ENCODE measurements around the gene TNFRSF1A.

TNFRSF1A gene

DNA sequence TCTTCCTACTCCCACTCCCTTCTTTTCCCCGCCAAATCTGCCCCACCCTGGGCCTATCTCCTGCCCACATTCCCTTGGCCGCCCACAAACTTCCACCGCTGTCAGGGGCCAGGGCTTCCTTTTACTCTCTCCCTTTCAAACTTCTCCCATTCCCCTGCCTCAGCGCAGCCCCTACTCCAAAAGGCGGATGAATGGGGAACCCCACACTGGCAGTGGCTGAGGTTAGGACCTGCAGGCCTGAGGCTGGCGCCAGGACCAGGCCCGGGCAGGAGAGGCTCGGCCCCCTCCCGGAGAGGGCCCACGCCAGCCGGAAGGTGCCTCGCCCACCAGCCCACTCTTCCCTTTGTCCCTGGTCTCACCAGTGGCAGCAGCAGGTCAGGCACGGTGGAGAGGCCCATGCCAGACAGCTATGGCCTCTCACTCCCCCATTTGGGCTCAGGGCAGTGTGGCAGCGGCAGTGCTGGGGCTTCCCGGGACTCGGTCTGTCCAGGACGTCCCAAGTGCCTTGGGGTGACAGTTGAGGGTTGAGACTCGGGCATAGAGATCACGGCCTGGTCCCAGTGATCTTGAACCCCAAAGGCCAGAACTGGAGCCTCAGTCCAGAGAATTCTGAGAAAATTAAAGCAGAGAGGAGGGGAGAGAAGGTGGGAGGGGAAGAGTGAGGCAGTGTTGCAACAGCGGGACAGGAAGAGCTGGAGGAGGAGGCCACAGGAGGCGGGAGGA lies at the start of gene TNFRSF1A:
Gene TNFRSF1A (minus strand): TSS at position 660 of the 723 bp plus-strand sequence. CDS start 262 bp downstream, at position 398.
- no peak within 1 kb of the TSS for H3K27ac ChIP-seq
- TF ChIP-seq, protein P1, sequence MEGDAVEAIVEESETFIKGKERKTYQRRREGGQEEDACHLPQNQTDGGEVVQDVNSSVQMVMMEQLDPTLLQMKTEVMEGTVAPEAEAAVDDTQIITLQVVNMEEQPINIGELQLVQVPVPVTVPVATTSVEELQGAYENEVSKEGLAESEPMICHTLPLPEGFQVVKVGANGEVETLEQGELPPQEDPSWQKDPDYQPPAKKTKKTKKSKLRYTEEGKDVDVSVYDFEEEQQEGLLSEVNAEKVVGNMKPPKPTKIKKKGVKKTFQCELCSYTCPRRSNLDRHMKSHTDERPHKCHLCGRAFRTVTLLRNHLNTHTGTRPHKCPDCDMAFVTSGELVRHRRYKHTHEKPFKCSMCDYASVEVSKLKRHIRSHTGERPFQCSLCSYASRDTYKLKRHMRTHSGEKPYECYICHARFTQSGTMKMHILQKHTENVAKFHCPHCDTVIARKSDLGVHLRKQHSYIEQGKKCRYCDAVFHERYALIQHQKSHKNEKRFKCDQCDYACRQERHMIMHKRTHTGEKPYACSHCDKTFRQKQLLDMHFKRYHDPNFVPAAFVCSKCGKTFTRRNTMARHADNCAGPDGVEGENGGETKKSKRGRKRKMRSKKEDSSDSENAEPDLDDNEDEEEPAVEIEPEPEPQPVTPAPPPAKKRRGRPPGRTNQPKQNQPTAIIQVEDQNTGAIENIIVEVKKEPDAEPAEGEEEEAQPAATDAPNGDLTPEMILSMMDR (conservative IDR thresholded peaks at IDR 0.05): no peak

DNA sequence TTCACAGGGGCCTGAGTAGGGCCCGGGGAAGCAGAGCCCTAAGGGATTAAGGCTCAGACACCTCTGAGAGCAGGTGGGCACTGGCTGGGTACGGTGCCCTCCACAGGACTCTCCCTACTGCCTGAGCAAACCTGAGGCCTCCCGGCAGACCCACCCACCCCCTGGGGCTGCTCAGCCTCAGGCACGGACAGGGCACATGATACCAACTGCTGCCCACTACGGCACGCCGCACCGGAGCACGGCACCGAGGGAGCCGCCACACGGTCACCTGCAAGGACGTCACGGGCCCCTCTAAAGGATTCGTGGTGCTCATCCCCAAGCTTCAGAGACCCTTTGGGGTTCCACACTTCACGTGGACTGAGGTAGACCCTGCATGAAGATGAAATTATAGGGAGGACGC lies 49.1 kb upstream of the TNFRSF1A start:
- TF ChIP-seq, protein P1 (conservative IDR thresholded peaks at IDR 0.05): no peak
- peak overlapping the region; percentile 80 for H3K27ac ChIP-seq

GRCh38 chr12:6390084-6390799 lies 48.4 kb upstream of the TNFRSF1A start:
- peak overlapping the region; percentile 80 for H3K27ac ChIP-seq
- TF ChIP-seq, protein P1 (conservative IDR thresholded peaks at IDR 0.05): no peak

DNA sequence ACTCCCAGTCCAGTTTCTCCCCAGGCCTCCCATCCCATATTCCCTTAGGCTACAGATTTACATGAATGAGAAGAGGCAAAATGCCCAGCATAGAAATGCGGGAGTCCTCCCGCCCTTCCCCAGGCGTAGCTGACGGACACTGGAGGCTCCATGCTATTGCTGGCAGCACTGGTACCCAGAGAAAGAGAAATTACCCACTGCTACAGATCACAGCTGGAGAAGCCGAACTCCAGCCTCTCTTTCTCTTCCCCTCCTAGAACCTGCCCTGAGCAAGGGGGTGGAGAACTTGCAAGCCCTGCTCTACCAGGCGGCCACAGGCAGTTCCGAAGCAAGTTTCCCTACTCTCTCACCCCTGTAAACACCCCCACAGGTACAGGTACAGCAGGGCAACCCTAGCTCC lies 45.7 kb upstream of the TNFRSF1A start:
- TF ChIP-seq, protein P1 (conservative IDR thresholded peaks at IDR 0.05): no peak
- H3K27ac ChIP-seq: no peak overlapping the region

DNA sequence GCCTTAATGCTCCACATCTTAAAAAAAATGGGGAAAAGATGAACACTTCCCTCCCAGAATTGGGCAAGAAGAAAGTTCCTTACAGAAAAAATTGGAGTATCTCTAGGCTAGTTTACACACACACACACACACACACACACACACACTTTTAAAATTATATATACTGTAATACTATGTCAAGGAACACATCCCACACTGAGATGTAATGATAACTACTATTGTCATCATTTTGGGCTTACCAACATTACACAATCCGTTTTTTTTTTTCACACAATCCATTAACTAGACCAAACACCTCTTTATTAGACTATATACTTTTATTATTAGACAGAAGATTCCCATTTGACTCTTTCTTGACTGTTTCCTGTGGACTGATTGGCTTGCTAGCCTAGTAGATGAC lies 44.6 kb upstream of the TNFRSF1A start:
- TF ChIP-seq, protein P1 (conservative IDR thresholded peaks at IDR 0.05): no peak
- peak overlapping the region; percentile 97; the same call in 1 of the 2 replicates for H3K27ac ChIP-seq

GRCh38 chr12:6386038-6386437 lies 44.2 kb upstream of the TNFRSF1A start:
- H3K27ac ChIP-seq: peak overlapping the region; percentile 97; the same call in 1 of the 2 replicates
- TF ChIP-seq, protein P1 (conservative IDR thresholded peaks at IDR 0.05): no peak

Data from VCaP (cell line).